Erythroblast (primary cell): ENCODE data around the gene DNAJC3.
"Not testable (repeated sequence)": the region's sequence is repeated elsewhere in the genome, so short reads cannot be mapped to it uniquely, and the experiment has no call there.

ENCODE experiments used
- GATA1 ChIP-seq: IDR thresholded peaks from 2 replicates; pipeline ENCODE4 v1.6.1; 2011; ENCODE audit warnings: low read depth, mild to moderate bottlenecking, control low read depth, low read length, moderate library complexity
- POLR2A ChIP-seq: IDR thresholded peaks from 2 replicates; pipeline ENCODE4 v1.6.1; 2011; ENCODE audit warnings: mild to moderate bottlenecking, low read length

GRCh38 chr13:95712846-95713245, 35.9 kb downstream of the DNAJC3 start:
- TF ChIP-seq POLR2A, GATA1: not testable (repeated sequence)
